HG02970 (cell line): ENCODE measurements around the gene ITGA5.

Source experiments
- ATAC-seq: cut with Tn5 transposase; IDR thresholded peaks from one replicate; pipeline ENCODE4 v1.9.1; 2021; ENCODE audit warnings: mild to moderate bottlenecking, moderate library complexity, moderate number of reproducible peaks; ENCODE audit not compliant: unreplicated experiment, low FRiP score

ITGA5 gene

DNA sequence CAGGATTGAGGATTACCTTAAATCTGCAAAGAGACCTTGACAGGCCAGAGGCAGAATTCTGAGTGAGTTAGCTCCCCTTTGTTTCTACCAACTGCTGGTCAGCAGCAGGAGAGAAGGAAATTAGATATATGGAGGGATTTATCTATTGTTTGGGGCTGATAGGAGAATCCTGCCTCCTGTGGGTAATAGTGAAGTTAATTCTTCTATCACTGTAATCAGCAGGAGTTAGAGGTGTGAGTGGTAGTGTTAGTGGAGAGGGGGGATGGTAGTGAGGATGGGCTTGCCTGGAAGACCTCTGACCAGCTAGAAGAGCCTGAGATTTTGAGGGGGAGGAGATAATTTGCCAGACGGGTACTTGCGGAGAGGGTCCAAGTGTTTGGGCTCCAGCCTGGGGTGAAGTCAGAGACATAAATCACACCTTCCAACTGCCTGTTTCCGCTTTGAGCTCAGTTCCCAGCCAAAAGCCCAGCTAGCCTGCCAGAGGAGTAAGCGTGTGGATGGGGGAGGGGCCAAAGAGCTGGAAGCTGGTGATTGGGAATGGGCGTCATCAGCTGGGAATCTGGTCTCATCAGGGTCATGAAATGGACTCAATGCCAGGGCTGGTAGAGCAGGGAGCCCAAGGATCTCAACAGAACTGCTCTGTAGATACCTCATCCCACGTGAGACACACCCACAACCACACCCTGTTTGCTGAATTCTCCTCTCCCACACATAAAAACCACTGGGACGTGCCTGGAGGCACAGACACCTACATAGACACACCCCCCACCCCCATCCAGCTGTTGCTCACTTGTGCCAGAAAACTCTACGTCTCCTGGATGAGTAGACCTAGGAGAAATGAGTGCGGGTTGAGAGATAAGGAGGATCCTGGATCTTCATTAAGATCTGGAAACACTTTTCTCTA, 13.1 kb upstream of the ITGA5 start:
- no peak for ATAC-seq

DNA sequence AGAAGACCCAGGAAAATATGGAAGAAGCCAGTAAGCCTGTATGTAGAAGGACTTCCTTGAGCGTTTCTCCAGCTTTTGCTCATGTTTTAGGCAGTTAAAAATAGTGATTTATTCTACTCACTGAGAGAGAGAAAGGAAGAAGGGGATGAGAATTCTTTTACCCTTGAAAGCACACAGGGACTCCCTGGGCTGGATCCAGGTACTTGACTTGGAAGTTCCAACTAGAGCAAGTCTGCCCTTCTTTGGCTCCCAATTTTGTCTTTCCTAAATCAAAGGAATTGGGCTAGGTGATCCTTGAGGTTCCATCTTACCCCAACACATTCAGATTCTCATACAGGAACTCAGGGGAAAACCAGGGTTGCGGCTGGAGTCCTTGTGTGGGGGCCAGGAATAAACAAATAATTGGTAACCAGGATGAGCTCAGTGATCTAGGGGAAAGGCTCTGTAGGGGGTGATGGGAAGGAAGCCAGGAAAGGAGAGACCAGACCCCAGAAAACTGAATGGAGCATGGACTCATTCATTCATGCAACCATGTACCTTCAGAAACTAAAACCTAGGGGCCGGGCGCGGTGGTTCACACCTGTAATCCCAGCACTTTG, 11.5 kb upstream of the ITGA5 start:
- ATAC-seq = no peak

DNA sequence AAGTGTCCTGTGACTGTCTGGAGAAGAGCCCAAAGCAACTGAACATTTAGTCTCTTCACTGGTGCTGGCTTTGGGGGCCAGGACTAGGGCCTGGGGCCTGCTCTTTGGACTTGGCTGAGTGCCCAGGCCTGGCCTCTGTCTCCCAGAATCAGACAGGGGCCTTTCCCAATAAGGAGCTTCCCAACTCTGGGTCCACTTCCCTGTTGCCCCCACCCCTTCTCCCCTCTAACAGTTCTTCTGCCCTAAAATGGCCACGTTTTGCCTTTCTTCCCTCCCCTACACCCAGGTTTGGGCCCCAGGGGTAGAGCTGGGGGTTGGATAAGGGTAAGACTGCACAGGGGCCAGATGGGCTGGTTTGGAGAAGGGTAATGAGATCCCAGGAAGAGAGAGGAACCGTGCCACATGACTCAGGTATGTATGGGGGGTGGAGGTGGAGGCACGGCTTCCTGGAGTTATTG, 10.0 kb upstream of the ITGA5 start:
- ATAC-seq = no peak

DNA sequence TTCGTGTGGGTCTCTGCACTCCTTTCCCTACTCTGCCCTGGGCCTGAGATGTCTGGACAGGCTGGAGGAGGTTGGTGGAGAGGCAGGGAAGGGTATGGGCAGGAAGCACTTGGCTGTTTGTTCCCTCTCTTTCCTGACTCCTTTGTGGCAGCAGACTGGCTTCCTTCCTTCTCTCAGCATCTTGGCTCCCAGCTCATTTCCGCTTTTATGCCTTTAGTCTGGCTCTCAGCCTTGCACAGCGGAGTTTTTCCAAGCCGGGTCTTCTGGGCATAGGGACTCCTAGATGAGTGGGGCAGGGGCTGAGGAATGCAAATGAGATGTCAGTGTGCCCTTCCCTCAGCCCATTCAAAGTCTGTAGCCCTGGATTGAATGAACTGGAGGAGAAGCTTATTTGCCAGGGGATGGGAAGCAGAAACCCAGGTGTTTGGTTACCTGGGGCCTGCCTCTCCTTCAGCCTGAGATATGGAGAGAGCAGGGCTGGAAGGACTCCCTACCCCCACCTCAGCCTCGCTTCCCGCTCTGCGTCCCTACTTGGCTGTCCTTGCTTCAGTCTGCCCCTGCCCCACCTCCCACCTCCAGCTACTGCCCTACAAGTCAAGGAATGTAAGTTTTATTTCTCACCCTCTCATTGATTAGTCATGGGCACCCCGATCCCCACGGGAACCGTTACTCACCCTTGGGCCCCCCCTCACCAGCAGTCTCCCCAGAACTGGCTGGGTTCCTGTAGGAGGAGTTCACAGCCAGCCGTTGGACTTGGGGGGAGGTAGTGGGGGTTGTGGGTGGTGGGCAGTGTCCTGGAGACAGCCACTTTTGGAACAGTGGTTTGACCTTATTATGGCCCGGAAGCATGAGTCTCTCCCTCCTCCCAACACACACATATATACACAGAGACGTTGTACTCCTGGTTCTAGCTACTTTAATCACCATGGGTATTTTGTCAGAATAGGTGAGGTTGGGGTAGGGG, 9.3 kb upstream of the ITGA5 start:
- ATAC-seq = no peak

DNA sequence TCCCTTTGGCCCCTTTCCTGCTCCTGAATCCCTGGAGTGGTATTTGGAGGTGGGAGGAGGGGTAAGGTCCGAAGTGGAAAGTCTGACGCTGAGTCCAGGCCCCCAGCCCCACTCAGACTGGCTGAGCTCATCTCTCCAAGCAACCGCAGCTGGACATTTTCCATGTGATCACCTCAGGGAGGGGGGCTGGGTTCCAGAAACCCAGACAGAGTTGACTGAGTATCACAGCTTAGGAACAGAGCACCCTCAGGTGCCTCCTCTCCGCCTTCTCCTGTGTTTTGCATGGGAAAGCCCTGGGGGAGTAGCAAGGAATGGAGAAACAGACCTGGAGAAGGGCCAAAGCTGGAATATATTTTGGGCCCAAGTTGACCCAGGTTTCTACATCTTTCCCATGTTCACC, 8.0 kb upstream of the ITGA5 start:
- no peak for ATAC-seq

DNA sequence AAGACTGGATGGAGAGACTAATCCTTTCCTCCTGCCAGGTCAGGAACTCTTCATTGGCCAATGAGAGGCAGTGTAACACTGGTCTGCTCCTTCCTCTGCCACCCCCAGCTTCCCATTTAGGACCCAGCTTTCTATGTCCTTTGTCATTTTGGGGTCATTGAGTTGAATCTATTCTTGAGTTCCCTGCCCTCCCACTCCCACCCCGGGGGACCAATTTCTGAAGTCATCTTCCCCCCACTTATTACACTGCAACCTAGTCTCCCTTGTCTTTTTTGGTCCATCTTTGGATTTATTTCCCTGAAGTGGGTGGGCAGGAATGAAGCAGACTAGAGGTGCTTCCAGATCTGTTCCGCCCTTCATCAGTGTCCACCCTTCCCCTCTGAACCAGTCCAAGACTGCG, 7.6 kb upstream of the ITGA5 start:
- ATAC-seq = no peak

DNA sequence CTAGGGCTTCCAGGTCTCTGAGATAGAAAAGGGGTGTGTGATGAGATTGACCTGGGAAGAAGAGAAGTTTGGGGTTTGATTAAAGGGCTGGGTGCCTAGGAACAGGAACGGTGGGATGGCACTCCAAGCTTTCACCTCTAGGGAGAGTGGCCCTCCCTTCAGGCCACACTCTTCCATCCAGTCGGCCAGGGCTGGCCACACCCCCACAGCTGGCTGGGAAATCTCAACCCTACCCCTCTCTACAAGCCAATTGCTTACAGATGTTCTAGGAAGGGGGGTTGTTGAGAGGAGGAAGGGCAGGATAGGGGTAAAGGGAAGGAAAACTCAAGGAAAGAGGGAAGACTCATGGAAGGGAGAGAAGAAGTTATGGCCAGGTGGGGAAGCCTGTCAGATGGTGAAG, 6.6 kb upstream of the ITGA5 start:
- ATAC-seq = no peak

DNA sequence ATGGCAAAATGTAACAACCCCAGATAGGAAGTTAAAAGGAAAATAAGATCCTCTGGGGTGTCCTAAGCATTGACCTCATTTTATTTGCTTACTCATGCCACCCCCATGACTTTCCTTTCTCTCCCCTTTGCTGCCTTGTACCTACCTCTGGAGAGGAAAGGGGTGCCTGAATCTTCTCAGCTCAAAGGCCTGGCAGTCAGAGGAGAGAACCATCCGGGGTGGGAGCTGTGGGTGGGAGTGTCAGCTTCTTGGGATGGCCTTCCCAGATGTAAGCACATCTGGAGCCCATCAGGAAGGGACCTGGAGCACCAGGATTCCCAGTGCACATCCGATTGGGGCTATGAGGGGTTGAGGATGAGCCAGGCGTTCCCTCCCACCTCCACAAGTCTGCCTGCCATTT, 5.2 kb upstream of the ITGA5 start:
- ATAC-seq = no peak

DNA sequence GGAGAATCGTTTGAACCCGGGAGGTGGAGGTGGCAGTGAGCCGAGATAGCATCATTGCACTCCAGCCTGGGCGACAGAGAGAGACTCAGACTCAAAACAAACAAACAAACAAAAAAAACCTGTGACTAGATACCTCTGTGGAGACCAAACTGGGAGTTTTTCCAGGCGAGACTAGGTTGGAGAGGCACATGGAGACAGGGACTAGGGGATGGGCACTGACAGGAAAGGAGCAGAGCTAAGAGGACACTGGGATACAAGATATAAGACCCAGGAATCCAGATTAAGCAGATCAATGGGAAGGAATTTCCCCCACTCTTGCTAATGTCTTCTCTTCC, 4.7 kb upstream of the ITGA5 start:
- no peak for ATAC-seq

DNA sequence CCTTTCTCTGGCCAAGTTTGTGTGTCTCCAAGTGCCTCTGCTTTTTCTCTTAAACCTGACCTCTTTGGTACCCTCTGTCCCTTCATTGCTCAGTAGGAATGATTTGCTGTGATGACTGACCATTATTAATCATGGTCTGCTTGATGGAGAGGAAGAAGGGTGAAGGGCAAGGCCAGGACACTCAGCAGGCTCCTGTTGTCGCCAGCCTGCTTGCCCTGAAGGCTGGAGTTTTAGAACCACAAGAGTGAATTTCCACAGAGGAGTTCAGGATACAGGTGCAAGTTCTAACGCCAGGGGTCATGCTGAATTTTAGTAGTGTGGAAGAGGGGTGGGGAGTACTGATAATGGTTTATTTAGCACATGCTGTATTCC, 2.8 kb upstream of the ITGA5 start:
- no peak for ATAC-seq

DNA sequence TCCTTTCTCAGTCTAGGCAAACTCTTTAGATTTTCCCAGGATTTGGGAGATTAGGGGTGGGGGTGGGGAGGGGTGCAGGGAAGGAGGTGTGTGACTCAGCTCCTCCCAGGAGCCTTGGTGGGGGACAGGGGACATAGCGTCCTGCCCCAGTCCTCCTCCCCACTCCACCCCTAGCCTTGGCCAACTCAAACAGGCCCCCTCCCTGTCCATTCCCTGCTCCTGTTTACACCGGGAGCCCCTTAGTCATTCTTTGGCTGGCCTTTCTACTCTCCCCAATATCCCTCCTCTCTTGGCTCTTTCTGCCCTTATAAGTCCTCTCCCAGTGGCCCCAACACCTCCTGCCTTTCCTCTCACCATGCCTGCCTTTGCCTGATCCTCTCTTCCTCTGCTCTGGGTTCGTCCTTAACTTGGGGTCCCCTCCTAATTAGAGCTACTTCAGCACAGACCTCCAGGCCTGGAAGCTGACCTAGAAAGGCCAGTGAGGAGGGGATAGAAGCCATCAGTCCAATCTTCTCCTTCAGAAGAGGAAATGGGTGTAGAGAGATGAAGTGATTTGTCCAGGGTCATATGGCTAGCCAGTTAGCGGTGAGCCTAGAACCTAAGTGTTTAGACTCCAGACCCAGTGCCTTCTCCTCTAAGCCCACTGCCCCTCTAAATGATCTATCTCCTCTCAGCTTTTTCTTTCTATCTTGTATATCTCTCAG, 2.3 kb upstream of the ITGA5 start:
- ATAC-seq = no peak

DNA sequence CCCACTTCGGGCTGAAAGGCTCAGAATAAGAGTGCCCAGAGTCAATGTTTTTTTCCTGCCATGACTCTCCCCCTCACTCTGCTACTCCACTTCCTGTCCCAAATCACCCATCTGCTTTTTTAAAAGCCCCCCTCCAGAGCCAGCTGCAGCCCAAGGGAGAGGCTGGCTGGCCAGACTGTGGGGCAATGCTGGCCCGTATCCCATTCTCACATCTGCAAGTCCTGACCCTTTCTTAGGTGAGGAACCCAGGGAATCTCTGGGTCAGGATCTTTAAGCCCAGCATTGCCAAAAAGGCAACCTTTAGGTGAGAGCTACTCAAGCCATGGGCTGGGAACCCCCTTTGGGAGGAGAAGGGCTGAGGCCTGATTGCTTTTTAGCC, 1.7 kb upstream of the ITGA5 start:
- ATAC-seq = no peak

DNA sequence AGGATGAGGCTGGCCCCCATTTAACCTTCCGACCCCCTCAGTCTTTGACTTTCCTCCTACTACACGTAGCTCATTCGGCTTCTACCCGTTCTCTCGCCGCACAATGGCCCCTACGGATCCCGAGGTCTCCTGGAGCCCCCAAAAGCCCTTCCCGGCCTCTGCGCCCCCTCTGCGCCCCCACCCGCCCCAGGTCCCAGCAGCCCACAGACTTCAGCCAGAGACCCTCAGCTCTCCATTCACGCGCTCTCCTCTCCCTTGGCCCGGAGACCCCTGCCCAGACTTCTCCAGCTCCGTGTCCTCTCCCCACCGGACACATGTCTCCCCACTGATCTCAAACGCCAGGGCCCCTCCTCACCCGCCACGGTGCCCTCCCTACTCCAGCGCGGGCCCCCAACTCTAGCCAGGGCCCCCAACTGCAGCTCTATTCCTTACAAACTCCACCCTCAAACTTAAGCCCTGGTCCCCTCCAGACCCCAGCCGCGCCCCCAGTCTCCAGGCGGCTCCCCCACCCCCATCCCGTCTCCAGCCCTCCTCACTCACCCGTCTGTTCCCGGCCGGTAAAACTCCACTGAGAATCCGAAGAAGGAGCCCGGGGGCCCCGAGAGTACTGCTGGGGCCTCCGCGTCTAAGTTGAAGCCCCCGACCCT, 502 bp downstream of the ITGA5 start:
- no peak for ATAC-seq

DNA sequence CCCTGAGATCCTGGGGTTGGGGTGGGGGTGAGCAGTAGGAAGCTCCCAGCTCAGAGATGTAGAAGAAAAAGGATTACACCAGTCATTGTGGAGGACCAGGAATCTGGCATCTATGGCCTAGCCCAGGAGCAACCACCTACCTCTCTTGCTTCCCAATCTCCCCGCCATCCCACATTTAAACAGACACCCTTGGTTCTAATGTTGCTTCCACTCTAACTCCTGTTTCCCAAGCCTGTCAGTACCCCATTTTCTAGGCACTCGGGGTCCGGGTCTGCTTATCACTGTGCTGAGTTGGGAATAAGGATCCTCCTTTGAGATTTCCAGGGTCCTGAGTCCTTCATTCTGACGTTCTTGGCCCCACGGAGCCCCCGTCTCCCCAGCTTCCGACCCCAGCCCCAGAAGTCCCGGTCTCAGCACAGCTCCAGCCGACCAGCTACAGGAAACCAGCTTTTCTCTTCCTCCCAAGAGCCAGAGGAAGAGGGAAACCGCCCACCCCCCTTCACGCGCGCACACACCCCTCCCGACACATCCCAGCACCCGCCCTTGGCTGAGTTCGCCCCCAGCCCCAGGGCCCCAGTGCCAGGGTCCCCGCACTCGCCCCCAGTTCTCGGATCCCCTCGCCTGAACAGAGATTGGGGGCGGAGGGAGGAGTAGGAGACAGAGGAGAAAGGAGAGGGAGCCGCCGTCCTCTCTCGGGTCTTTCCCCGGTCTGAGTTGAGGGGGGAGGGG, 1.2 kb downstream of the ITGA5 start:
- no peak for ATAC-seq

DNA sequence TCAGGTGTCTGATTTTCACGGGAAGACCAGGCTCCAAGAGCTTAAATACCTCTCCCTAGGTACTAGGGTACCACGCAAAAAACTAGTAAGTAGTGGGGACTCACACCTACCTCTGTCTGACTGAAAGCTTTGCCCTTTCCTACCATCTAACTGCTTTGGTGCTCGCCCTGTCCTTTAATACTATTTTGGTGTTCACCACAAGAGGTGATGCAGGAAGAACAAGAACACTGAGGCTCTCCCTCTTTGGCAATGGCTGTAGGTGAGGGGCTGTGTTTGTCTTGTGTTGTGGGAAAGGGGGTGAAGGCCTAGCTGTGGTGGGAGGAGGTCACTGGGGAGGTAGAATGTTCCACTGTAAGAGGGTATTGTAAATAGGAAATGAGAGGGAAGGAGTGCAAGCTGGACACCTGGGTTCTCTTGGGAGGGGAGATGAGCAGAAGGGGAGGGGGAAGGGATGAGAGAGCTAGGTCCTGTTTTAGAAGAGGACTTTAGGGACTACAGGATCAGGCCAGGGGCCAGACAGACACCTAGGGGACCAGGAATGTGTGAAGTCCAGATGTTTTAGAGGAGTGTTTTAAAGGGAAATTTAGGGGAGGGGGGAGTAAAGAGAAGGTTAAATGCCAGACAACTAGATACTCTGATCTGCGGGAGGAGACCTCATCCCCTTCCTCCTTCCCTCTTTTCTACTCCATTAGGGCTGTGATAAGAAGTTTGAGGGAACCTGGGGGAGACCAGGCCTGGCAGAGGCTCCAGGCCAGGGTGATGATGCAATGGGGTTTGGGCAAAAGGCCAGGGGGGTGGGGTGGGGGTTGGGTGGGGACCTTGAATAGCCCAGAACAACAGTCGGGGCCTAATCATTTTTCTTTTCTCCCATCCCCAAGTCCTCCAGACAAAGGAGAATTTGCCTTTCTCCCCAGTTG, 2.1 kb downstream of the ITGA5 start:
- ATAC-seq = no peak

DNA sequence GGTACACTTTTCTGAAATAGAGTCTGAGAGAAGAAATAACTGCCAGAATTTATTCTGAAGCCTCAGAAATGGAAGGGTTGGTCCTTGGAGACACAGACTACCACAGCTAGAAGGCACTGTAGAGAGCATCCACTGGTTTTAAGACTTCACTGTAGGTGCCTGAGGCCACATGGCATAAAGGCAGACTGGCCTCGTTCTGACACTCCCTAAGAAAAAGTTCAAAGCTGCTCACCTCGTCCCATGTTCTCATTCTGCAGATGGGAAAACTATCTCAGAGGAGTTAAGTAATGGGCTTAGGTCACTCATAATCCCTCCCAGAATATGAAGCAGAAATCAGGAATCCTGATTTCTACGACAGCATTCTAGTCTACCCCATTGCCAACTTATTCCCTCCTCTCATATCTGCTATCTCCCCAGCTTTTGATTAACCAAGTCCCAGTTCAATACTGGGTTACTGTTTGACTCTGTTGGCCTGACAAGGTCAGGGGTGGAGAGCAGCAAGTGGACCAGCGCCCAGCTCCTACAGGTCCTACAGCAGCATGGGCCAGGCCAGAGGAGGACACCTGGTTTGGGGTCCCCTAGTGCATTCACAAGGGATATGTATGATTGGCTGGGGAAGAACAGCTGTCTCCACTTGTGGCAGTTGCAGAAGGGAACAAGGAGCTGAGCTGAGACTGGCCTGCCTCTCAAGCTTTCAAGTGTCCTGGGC, 3.7 kb downstream of the ITGA5 start:
- no peak for ATAC-seq

DNA sequence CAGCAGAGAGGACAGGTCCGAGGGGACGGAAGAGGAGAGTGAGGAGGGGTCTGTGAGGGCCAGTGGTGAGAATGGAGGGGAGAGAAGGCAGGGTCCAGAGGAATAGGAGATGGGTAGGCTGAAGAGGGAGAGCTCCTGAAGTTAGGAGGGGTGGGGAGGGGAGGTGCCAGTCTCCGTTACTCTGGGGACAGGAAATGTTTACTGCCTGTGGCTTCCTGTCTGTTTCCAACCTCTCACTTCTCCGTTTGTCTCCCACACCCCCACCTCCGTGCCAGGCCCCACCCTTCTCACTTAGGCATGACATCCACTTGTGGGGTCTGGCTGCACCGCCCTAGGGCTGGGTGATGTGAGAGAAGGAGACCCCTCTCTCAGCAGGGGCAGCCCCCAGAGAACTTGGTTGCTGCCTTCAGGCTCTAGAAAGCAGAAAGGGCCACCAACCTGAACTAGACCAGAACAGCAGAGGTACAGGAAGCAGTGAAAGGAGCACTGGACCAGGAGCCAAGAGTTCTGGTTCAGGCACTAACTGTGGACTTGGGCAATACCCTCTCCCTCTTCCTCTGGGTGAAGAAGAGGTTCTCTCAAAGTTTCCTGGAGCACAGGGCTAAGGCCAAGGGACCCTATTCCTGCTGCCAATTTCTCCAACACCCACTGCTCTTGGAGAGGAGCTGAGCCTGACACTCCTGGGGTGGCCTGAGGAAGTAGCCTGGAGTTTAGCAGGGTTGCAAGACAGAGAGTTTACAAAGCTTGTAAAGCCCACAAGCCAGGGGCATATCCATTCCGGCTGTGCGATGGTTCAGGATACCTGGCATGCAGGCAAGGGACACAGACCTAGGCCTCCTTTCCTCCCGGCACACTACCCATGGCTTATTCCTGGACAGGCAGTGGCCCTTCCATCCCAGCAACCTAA, 5.5 kb downstream of the ITGA5 start:
- no peak for ATAC-seq
